NCI-H526 treated with DMSO at 0.1 percent for 48 hours (cell line): Measurements from ENCODE around the gene VRTN.

Experiments
- DNase-seq: peaks from one replicate; lab custom pipeline; 2025; lab: John Stamatoyannopoulos, UW

VRTN gene

DNA sequence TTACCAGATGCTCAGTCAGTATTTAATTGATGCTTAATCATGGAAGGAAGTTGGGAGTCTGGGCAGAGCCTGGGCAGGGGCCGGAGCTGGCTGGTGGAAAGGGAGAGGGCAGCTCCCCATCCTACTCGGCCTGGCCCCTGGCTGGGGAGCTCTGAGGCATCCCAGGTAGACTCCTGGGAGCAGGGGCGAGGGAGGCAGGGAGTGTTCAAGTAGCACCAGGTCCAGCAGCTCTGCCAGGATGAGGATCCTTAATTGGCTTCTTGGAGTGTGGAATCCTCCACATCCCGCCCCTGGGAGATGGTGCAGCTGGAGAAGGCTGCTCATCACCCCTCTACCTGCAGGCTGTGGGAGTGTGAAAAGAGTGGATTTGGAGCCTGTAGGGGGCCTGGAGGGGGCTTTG, 46.8 kb downstream of the VRTN start:
- DNase-seq = no peak

DNA sequence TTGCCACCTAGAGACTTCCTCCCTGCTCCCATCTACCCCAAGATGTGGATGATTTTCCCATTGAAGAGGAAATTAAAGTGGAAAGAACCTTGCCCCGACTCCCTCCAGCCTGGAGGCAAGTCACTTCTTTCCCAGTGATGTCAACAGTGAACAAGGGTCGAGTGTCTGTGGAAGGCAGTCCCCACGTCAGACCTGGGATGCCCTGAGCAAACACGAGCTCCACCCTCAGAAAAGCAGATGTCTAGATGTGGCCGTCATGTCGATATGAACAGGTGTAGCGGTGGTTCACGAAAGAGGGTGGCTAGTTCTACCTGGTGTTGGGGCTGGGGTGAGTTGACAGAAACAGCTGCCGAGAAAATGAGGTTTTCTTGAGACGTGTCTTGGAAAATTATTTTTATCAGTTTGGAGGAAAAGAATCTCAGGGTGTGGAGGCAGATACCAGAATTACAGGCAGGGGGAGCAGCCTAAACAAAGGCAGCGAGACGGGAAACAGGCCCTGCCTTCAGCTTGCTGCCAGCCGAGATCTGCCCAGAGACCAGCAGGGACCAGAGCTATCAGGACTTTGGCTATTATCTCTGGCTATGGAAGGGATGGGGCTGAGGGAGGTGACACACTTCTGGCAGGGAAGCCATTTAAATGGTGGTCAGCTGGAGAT, 51.9 kb downstream of the VRTN start:
- DNase-seq = no peak

DNA sequence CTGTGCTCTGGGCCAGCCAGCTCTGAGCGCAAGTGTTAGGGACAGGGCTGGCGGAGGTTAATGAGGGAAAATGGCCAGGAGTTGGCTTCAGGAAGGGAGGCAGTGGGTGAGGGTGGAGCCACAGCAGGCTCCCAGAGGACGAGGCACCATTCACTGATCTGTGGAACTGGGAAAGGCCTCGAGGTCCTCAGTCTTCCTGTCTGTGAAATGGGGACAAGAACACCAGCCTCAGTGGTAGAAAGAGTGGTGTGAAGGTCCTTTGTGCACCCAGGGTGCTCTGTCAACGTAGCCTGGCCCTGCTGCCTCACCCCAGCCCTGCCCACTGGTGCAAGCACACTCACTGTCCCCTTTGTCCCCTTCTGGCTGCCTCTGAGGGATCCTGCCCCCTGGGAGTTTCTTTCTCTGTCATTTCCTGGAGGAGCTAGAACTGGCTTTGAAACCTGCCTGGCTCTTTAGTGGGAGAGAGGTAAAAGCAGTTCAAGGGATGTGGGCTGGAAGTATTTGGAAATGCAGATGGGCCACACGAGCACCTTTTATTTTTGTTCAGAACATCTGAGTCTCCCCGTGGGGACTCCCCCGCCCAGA, 52.7 kb downstream of the VRTN start:
- DNase-seq = no peak

DNA sequence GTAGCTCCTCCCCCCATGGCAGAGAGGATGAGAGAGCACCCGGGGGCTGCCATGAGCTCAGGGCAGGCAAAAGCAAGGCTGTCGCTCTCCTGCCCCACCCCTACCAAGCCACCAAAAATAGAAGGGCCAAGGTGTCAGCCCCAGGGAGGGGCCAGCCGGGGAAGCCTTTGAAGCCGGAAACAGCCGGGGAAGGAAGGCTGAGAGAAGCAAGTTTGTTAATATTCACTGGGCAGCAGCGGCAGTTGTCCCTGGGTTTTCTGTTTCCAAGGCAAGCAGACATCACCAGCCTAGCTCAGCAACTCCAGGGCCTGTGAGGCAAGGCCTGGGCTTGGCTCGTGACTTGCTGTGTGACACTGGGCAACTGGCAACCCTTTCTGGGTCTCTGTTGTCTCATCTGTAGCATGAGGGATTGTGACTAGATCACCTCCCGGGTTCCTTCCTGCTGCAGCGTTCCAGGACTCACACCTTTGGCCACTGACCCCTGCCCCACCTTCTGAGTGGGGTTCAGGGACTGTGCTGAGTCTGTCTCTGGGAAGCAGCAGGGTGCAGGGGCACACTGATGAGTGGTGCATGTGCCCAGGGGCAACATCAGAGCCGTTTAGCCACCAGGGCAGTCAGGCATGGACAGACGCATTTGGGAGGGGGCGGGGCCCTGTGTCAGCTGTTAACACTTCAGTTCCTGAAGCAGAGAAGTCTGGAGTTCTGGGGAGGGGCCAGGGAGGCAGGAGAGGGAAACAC, 53.4 kb downstream of the VRTN start:
- peak; percentile 28 for DNase-seq

DNA sequence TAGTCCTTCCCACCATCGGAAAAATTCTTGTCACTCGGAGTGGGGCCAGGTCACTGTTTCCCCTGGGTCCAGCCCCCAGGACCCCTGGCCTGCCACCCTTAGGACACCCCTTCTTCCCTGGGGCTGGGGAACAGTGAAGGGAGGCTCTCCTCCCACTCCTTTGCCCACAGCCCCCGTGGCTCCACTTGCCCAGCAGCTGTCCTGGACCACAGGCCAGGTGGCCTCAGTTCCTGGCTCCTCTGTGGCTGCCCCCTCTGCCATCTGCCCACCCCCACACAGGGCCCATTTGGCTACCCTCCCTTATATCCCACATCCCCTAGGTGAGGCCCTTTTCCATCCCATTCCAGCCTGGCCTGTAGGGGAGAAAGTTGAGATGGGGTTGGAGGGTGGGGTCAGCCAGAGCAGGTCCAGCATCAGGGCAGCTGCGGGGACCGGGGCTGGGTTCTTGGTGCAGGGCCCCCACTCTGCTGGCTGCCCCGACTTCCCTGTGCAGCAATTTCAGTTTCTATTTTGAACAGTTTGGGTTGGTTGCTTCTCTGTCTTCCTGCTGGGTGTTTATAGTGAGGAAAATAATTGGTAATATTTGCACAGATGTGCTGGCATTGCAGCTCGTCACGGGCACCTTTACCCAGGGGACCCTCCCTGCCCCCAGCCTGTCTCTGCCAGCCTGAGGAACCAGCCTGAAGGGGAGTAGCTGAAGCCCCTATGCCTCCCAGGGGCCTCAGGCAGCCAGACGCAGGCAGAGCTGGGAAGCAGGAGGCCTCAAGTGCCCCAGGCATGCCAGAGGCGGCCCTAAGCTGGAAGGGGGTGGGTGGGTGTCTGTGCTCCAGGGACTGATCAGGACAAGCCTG, 54.4 kb downstream of the VRTN start:
- no peak for DNase-seq

DNA sequence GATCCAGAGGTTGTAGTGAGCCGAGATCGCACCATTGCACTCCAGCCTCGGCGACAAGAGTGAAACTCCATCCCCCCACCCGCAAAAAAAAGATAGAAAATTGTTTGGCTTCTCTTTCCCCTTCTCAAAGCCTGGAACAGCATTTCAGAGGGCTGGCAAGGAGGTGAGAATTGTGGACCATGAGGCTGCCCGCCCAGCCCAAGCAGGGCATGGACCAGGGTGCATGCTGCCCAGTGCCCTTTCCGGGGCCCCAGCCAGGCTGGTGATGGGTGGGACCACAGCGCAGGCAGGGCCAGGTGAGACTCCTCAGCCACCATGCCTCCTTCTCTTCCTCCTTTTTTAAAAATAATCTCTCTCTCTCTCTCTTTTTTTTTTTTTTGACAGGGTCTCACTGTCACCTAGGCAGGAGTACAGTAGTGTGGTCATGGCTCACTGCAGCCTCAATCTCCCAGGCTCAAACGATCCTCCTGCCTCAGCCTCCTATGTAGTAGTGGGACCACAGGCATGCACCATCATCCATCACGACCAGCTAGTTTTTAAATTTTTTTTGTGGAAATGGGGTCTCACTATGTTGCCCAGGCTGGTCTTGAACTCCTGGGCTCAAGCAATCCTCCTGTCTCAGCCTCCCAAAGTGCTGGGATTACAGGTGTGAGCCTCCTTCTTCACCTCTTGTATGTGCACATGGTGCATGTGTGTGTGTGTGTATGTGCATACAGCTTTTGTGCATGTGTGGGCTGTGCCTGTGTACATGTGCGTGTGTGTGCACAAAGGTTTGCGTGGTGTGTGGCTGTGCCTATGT, 55.5 kb downstream of the VRTN start:
- DNase-seq = no peak

DNA sequence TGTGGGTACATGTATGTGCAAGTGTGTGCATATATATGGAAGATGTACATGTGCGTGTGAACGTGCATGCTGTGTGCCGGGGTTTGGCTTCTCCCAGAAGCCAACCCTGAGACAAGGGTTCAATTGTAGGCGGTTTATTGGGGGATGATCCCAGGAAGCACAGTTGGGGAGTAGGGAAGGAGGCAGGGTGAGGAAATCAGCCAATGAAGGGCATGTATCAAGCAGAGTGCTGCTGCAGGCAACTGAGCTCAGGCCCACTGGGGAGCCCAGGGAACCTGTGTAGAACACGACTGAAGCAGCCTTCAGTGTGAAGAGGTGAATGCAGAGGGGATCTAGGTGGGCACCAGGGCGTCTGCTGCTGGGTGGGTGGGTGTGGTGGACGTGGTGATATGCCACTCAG, 56.2 kb downstream of the VRTN start:
- no peak for DNase-seq

DNA sequence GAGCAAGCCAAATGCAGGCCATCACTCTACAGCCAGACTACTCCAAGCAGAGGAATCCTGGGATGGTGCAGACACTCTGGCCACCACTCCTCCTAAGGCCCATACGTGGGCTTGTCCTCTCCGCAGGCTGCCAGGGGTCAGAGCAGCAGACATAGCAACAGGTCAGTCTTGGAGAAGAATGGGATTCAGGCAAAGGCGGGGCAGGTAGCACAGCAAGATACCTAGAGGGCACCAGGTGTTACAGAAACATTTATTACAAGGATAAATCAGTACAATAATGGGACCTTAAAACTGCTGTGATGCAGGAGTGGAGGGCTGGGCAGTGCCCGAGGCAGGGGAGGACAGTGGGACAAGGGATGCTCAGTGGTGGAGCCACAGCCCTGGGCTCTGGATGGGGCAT, 57.4 kb downstream of the VRTN start:
- DNase-seq = no peak

DNA sequence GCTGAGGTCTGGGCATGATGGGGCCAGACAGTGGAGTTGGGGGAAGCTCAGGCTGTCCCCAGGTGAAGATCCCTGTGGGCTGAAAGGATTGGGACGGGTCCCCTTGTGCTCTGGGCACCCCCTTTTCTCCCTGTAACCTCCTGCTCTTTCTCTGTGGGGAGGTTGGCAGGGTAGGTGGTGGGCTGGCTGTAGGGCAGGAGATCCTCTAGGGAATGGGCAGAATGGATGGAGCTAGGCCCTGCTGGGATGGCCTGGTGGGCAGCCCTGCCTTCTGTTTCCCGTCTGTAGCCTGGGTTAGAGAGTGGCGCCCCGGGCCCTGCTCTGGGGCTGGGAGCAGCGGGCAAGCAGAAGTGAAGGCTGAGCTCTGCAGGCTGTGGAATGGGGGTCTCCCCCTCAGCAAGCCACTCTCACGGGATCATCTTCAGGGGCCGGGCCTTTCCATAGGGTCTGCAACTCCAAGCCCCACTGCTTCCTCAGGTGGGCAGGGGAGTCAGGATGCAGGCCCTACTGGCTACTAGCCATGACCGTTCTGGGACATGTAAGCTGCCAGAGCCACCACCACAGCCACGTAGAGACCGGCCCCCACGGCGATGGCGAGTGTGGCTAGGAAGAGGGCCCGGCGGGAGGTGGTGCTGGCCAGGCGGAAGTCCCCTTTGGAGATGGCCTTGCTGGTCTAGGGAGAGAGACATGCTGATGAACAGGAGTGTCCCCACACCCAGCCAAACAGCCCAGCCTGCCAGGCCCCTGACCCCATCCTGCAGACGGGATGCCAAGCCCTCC, 58.9 kb downstream of the VRTN start:
- DNase-seq = no peak

DNA sequence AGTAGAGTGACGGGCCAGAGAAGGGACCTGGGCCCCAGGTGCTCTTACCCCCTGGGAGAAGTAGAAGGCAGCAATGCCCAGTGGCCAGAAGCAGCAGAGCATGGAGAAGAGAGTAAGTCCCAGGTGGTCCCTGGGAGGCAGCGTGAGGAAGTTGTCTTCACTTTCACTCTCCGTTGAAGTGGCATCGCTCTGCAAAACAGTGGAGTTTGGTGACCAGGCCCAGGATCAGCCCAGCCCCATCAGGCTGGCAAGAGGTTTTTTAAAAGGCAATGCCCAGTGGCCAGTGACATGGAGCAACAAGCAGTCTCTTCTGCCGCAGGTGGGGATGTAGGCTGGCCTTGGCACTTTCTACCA, 59.5 kb downstream of the VRTN start:
- DNase-seq = no peak

DNA sequence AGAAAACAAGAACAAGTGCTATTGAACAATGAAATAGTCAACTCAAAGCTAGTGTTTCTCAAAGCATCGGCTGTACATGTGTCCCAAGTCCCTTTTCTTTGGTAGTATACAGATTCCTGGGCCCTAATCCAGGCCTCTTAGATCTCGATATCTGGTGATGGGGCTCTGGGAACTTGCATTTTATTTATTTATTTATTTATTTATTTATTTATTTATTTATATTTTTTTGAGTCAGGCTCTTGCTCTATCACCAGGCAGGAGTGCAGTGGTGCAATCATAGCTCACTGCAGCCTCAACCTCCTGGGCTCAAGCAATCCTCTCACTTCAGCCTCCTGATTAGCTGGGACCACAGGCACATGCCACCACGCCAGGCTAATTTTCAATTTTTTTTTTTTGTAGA, 60.6 kb downstream of the VRTN start:
- DNase-seq = no peak

DNA sequence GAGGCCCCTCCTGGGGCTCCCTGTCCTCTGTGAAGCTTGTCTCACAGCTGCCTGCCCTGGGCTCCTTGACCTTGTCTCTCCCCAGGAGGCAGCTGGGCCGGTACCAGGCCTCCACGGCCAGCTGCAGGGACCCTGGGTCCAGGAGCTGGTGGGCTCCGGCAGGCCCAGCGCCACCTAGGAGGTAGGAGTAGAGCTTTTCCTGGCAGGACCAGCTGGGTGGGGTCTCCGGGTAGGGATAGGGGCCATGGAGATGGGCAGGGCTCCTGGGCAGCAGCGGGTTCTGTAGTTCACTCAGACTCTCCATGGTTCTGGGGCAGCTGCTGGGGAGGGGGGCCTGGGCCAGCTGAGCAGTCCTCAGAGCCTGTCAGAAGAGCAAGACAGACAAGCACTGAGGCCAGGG, 61.2 kb downstream of the VRTN start:
- no peak for DNase-seq
